IMR-90 (cell line): Measurements from ENCODE around the gene CUEDC2. TPM values are rescaled to one million over a fixed set of nuclear protein-coding genes. Genes with fewer than 3 reads are reported as not detected.

Experiments used
- ATAC-seq: fragments of 200-7000 bp; cut with Tn5 transposase; 2 replicates; pipeline ENCODE4 v1.9.1; 2020; ENCODE audit warnings: low read depth, mild to moderate bottlenecking, moderate library complexity
- BruUV-seq: library from RNA; stranded (reverse); fragments of 400-500 nt; replicated peaks from 2 replicates; lab custom pipeline; 2021; lab: Mats Ljungman, UMichigan
- CTCF ChIA-PET: fragments of 300-600 bp; formaldehyde crosslinking; extraction: SDS; loops from one replicate; lab custom pipeline; 2021; ENCODE audit warnings: antibody characterized with exemption; lab: Yijun Ruan, JAX
- POLR2A ChIA-PET: fragments of 300-600 bp; sonication (Branson Sonifier 250); formaldehyde crosslinking; loops from one replicate; lab custom pipeline; 2022; ENCODE audit warnings: antibody characterized with exemption; ENCODE audit not compliant: unreplicated experiment; lab: Charles Lee
- DNase-seq: peaks from one replicate; pipeline ENCODE4 v3.0.0; 2013
- H2AFZ ChIP-seq: replicated peaks from 2 replicates; pipeline ENCODE3; 2013; ENCODE audit warnings: low read length, mild to moderate bottlenecking; ENCODE audit not compliant: poor library complexity
- H2AK5ac ChIP-seq: 2 replicates; pipeline ENCODE4 v1.6.1; 2013; ENCODE audit warnings: low read depth, low read length, inconsistent platforms
- H2AK9ac ChIP-seq: replicated peaks from 2 replicates; pipeline ENCODE3; 2013; ENCODE audit warnings: mild to moderate bottlenecking, low read depth, low read length, moderate library complexity; ENCODE audit not compliant: poor library complexity
- H2BK120ac ChIP-seq: 2 replicates; pipeline ENCODE4 v1.6.1; 2013; ENCODE audit warnings: low read depth, low read length, inconsistent platforms
- H2BK15ac ChIP-seq: 3 replicates; pipeline ENCODE4 v1.6.1; 2013; ENCODE audit warnings: low read depth, low read length, inconsistent platforms
- H2BK20ac ChIP-seq: 2 replicates; pipeline ENCODE4 v1.6.1; 2013; ENCODE audit warnings: low read depth, mild to moderate bottlenecking, inconsistent platforms, low read length, moderate library complexity
- H2BK5ac ChIP-seq: 2 replicates; pipeline ENCODE4 v1.6.1; 2013; ENCODE audit warnings: mild to moderate bottlenecking, low read depth, low read length, inconsistent platforms; ENCODE audit not compliant: poor library complexity, severe bottlenecking
- H3K14ac ChIP-seq: replicated peaks from 2 replicates; pipeline ENCODE4 v1.6.1; 2013; ENCODE audit warnings: low read depth, low read length, inconsistent platforms
- H3K18ac ChIP-seq: 2 replicates; pipeline ENCODE4 v1.6.1; 2013; ENCODE audit warnings: low read depth, low read length, control low read depth
- H3K23ac ChIP-seq: 2 replicates; pipeline ENCODE4 v1.6.1; 2013; ENCODE audit warnings: low read depth, low read length, inconsistent platforms
- H3K27ac ChIP-seq: 2 replicates; pipeline ENCODE4 v1.5.1; 2013; ENCODE audit warnings: mild to moderate bottlenecking, control low read depth, low read length; ENCODE audit not compliant: insufficient read depth
- H3K27me3 ChIP-seq: 2 replicates; pipeline ENCODE4 v1.6.1; 2013; ENCODE audit warnings: low read length; ENCODE audit not compliant: control insufficient read depth, insufficient read depth
- H3K36me3 ChIP-seq: 2 replicates; pipeline ENCODE4 v1.6.1; 2013; ENCODE audit warnings: low read length, mixed read lengths; ENCODE audit not compliant: control insufficient read depth, insufficient read depth
- H3K4ac ChIP-seq: 2 replicates; pipeline ENCODE4 v1.6.1; 2013; ENCODE audit warnings: low read depth, low read length, inconsistent platforms
- H3K4me1 ChIP-seq: 2 replicates; pipeline ENCODE4 v1.6.1; 2013; ENCODE audit warnings: low read length, mixed read lengths; ENCODE audit not compliant: control insufficient read depth, insufficient read depth
- H3K4me2 ChIP-seq: 2 replicates; pipeline ENCODE4 v1.6.1; 2013; ENCODE audit warnings: low read depth, mild to moderate bottlenecking, control low read depth, low read length, moderate library complexity
- H3K4me3 ChIP-seq: 2 replicates; pipeline ENCODE4 v1.5.1; 2013; ENCODE audit warnings: low read depth, mild to moderate bottlenecking, control low read depth, low read length, moderate library complexity; ENCODE audit not compliant: insufficient read depth
- H3K56ac ChIP-seq: 2 replicates; pipeline ENCODE4 v1.6.1; 2013; ENCODE audit warnings: low read length, inconsistent platforms; ENCODE audit not compliant: insufficient read depth; ENCODE audit errors: extremely low read depth
- H3K79me1 ChIP-seq, 2 experiments: 2 replicates each; pipeline ENCODE4 v1.6.1; 2013; ENCODE audit warnings: low read length in 2 of 2, inconsistent platforms in 1 of 2, low read depth in 1 of 2
- H3K9ac ChIP-seq: 2 replicates; pipeline ENCODE4 v1.6.1; 2013; ENCODE audit warnings: low read depth, low read length, control low read depth
- H3K9me1 ChIP-seq: 2 replicates; pipeline ENCODE4 v1.6.1; 2013; ENCODE audit warnings: low read length, inconsistent platforms; ENCODE audit not compliant: insufficient read depth
- H3K9me3 ChIP-seq: 2 replicates; pipeline ENCODE4 v1.6.1; 2013; ENCODE audit warnings: low read length; ENCODE audit not compliant: control insufficient read depth, insufficient read depth
- H4K20me1 ChIP-seq: 2 replicates; pipeline ENCODE4 v1.6.1; 2013; ENCODE audit warnings: low read length, inconsistent platforms; ENCODE audit not compliant: insufficient read depth
- H4K5ac ChIP-seq: 2 replicates; pipeline ENCODE4 v1.6.1; 2013; ENCODE audit warnings: mild to moderate bottlenecking, low read depth, low read length, control low read depth
- H4K8ac ChIP-seq, 2 experiments: 2 replicates each; pipeline ENCODE4 v1.6.1; 2013; ENCODE audit warnings: low read depth in 2 of 2, low read length in 2 of 2, control low read depth in 1 of 2, inconsistent platforms in 1 of 2
- H4K91ac ChIP-seq: 2 replicates; pipeline ENCODE4 v1.6.1; 2013; ENCODE audit warnings: low read depth, low read length, inconsistent platforms; ENCODE audit not compliant: insufficient read depth
- BHLHE40 ChIP-seq: fragments of 150-350 bp; IDR thresholded peaks from 2 replicates; pipeline ENCODE4 v1.6.1; 2016; ENCODE audit warnings: mild to moderate bottlenecking, low read depth, low read length
- CEBPB ChIP-seq: IDR thresholded peaks from 2 replicates; pipeline ENCODE4 v1.6.1; 2012; ENCODE audit warnings: low read depth, low read length, improper control_type of control experiment
- CHD1 ChIP-seq: IDR thresholded peaks from 2 replicates; pipeline ENCODE4 v1.6.1; 2012; ENCODE audit warnings: low read depth, low read length, improper control_type of control experiment
- FOS ChIP-seq: fragments of 150-350 bp; IDR thresholded peaks from 2 replicates; pipeline ENCODE4 v1.6.1; 2016; ENCODE audit warnings: low read depth, low read length
- MAFK ChIP-seq: IDR thresholded peaks from 2 replicates; pipeline ENCODE4 v1.6.1; 2012; ENCODE audit warnings: low read depth, low read length, improper control_type of control experiment
- MAZ ChIP-seq: IDR thresholded peaks from 2 replicates; pipeline ENCODE4 v1.6.1; 2012; ENCODE audit warnings: low read depth, mild to moderate bottlenecking, low read length, improper control_type of control experiment, moderate library complexity, borderline replicate concordance
- MXI1 ChIP-seq: IDR thresholded peaks from 2 replicates; pipeline ENCODE4 v1.6.1; 2012; ENCODE audit warnings: low read depth, mild to moderate bottlenecking, low read length, moderate library complexity, borderline replicate concordance
- NFE2L2 ChIP-seq: fragments of 150-350 bp; IDR thresholded peaks from 2 replicates; pipeline ENCODE4 v1.6.1; 2016; ENCODE audit warnings: low read depth, mild to moderate bottlenecking, low read length
- RFX5 ChIP-seq: IDR thresholded peaks from 2 replicates; pipeline ENCODE4 v1.8.0; 2012; ENCODE audit warnings: low read depth, mild to moderate bottlenecking, low read length, moderate library complexity
- SMC3 ChIP-seq: fragments of 150-350 bp; IDR thresholded peaks from 2 replicates; pipeline ENCODE4 v1.6.1; 2016; ENCODE audit warnings: low read depth, mild to moderate bottlenecking, antibody characterized with exemption, low read length, moderate library complexity
- WGBS, 2 experiments: methylation state at CpG; one replicate each; pipeline versions ENCODE4 v1.1.5 to v1.1.7; 2013; ENCODE audit warnings: missing lambda C conversion rate in 2 of 2; ENCODE audit not compliant: insufficient read length in 1 of 2; ENCODE audit errors: extremely low coverage in 2 of 2; 5-methylcytosine and 5-hydroxymethylcytosine counted together
- dilution Hi-C: fragments of 300-500 bp; cut with HindIII; formaldehyde crosslinking; loops from one replicate; pipeline ENCODE4 v1.14.3; 2018; ENCODE audit warnings: low sequenced_read_pairs; ENCODE audit not compliant: unreplicated experiment
- in situ Hi-C: fragments of 300-500 bp; cut with MboI; formaldehyde crosslinking; loops from 3 replicates; pipeline ENCODE4 v1.14.3; 2019; ENCODE audit warnings: low sequenced_read_pairs, inconsistent platforms, mixed read lengths
- intact Hi-C: fragments of 100-400 bp; cut with micrococcal nuclease; formaldehyde crosslinking; loops from 2 replicates; pipeline ENCODE4 v1.10.0; 2022
- polyA plus RNA-seq, 3 experiments: library from polyadenylated mRNA; depleted of rRNA; stranded (reverse); fragments of >200 nt; gene quantifications; 2 replicates each; pipeline ENCODE4 v1.2.3, GENCODE V29; 2012; ENCODE audit warnings: low replicate concordance in 1 of 3
- total RNA-seq: library from RNA; depleted of rRNA; stranded (reverse); fragments of >200 nt; gene quantifications from 2 replicates; pipeline ENCODE4 v1.2.3, GENCODE V29; 2012
- TF ChIP-seq, protein P1 (sequence below): conservative IDR thresholded peaks from 2 replicates; pipeline ENCODE4 v1.5.1; 2012; ENCODE audit warnings: mild to moderate bottlenecking, low read depth, low read length, improper control_type of control experiment

Gene CUEDC2
- total and polyA plus RNA-seq, 2 of the 4 experiments (the other 2 are of a cell fraction): 55.7 to 84.9 TPM

DNA sequence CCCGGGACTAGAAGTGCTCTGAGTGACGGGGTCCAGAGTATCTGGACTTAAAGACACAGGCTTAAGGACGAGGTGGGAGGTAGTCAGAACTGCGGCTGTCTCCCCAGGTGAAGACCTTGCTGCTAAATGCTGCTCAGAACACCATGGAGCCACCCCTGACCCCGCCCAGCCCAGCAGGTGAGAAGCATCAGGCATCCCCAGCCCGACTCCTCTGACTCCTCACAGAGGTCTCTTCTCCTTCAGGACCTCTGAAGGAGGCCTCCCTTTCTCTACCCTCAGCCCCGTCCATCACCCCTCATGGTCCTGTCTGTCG, 31.1 kb downstream of the CUEDC2 start:
- Histone ChIP-seq H3K56ac (no peak overlapping the region), H3K9me3 (no peaks in the 10 kb centered on the region), H3K4ac (no peak overlapping the region), H3K27ac (no peak overlapping the region), H3K4me3 (no peak overlapping the region), H3K23ac (no peak overlapping the region), H4K8ac (no peak overlapping the region), H2BK5ac (no peak overlapping the region), H3K9ac (no peak overlapping the region), H4K91ac (no peak overlapping the region), H3K4me2 (no peak overlapping the region), H3K27me3 (no peaks in the 10 kb centered on the region), H2AK9ac (peak overlapping the region; percentile 72), H3K79me1 (peaks cover 21 to 24% of the 10 kb centered on the region in 2 experiments), H2AK5ac (peak overlapping the region; percentile 75; the same call in 1 of the 2 replicates), H4K20me1 (peaks cover 6% of the 10 kb centered on the region), H3K36me3 (peaks cover 26% of the 10 kb centered on the region), H2BK120ac (no peak overlapping the region), H3K4me1 (peaks cover 13% of the 10 kb centered on the region), H3K9me1 (peaks cover 5% of the 10 kb centered on the region; the same call in 1 of the 2 replicates), H2AFZ (no peak overlapping the region), H3K18ac (no peak overlapping the region), H2BK15ac (no peak overlapping the region), H4K5ac (no peak overlapping the region), H2BK20ac (no peak overlapping the region), H3K14ac (no peak overlapping the region)
- DNase-seq (no peak), ATAC-seq (no peak)
- in situ Hi-C loops (no loop called here), intact Hi-C loops (no loop called here), dilution Hi-C loops (no loop called here)
- CTCF ChIA-PET: interaction anchor here (0.9 kb wide), 1 partner anchor 171 kb away, joined by 4 read pairs; no protein-coding TSS in a partner anchor
- BruUV-seq: no TSS peak
- TF ChIP-seq CEBPB (no peak), MXI1 (no peak), CHD1 (no peak), MAFK (no peak), NFE2L2 (no peak), SMC3 (no peak), FOS (no peak), BHLHE40 (no peak), RFX5 (no peak), MAZ (no peak)
- TF ChIP-seq, protein P1, sequence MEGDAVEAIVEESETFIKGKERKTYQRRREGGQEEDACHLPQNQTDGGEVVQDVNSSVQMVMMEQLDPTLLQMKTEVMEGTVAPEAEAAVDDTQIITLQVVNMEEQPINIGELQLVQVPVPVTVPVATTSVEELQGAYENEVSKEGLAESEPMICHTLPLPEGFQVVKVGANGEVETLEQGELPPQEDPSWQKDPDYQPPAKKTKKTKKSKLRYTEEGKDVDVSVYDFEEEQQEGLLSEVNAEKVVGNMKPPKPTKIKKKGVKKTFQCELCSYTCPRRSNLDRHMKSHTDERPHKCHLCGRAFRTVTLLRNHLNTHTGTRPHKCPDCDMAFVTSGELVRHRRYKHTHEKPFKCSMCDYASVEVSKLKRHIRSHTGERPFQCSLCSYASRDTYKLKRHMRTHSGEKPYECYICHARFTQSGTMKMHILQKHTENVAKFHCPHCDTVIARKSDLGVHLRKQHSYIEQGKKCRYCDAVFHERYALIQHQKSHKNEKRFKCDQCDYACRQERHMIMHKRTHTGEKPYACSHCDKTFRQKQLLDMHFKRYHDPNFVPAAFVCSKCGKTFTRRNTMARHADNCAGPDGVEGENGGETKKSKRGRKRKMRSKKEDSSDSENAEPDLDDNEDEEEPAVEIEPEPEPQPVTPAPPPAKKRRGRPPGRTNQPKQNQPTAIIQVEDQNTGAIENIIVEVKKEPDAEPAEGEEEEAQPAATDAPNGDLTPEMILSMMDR: no peak
- POLR2A ChIA-PET: no interaction called here
- WGBS, 2 experiments: 70% methylated on average over 2 of the region's 8 CpGs; no CpG with 5 or more reads in 1 of the 2 experiments
